ENCODE measurements around the gene ADGRL3. TPM values are rescaled to one million over a fixed set of nuclear protein-coding genes. Genes with fewer than 3 reads are reported as not detected.

ADGRL3 gene
- total and polyA plus RNA-seq, 4 donors: 0.07 to 1.7 (median 0.82) TPM

DNA sequence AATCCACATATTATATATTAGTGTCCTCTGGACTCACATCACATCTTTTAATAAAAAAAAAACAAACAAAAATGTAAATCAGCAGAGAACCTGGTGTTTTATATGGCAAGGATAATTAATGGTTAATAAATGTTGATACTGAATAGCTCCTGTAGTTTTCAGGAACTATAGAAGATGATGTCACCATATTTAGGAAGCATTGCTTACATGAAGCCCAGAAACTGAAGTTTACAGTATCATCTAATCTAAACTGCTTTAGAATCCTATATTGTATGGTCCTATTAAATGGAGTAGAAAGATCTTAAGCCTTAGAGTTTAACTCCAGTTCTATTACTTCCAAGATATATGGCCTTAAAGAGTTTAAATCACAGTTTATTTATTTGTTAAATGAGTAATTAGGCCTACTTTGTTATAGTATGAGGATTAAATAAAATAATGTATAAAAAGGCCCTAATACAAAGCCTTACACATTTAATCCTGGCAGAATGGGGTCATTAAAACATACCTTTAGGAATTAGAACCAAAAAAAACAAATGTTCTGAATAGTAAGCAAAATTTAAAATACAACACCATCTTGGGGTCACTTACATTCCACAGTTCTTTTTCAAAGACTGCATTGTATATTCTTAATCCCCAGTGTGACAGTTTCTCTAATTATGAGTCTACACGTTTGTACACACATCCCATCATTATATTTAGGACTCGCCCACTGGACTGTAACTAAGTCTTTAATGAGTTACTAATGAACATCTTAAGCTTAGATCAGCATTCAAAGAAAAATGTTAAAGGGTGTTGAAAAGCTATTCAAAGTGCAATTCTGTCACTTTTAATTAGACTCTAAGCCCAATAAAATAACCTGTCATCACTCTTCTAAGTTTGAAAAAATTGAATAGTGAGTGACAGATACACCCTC, 305.9 kb downstream of the ADGRL3 start:
- Histone ChIP-seq H3K9ac (ENCODE audit: low read depth in 1 of 2, low read length in 2 of 2) (no peak overlapping the region), H3K4me1 (ENCODE audit: control insufficient read depth in 4 of 4, insufficient read depth in 4 of 4, low read length in 3 of 4) (no peaks in the 10 kb centered on the region), H3K9me3 (ENCODE audit: control insufficient read depth in 4 of 4, low read length in 3 of 4) (peaks cover 0 to 3% (median 0%) of the 10 kb centered on the region in 4 donors), H3K4me3 (ENCODE audit: low read depth in 1 of 3, low read length in 3 of 3) (no peak overlapping the region), H3K27ac (ENCODE audit: low read depth in 1 of 2, low read length in 2 of 2) (no peak overlapping the region), H3K36me3 (ENCODE audit: control insufficient read depth in 4 of 4, insufficient read depth in 3 of 4, low read depth in 1 of 4, low read length in 3 of 4) (no peaks in the 10 kb centered on the region), H3K27me3 (ENCODE audit: control insufficient read depth in 4 of 4, insufficient read depth in 4 of 4, low read length in 3 of 4) (no peaks in the 10 kb centered on the region)
- no peak for DNase-seq (ENCODE audit: low spot score)
- TF ChIP-seq, protein P1, sequence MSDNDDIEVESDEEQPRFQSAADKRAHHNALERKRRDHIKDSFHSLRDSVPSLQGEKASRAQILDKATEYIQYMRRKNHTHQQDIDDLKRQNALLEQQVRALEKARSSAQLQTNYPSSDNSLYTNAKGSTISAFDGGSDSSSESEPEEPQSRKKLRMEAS (IDR thresholded peaks at IDR 0.05): no peak
- TF ChIP-seq SP1 (IDR thresholded peaks at IDR 0.05) (no peak), TAF1 (conservative IDR thresholded peaks at IDR 0.05) (no peak), HNF4G (IDR thresholded peaks at IDR 0.05) (no peak), EGR1 (IDR thresholded peaks at IDR 0.05; ENCODE audit: low read depth in 2 of 2) (no peak), HNF4A (conservative IDR thresholded peaks at IDR 0.05) (no peak), RXRA (IDR thresholded peaks at IDR 0.05) (no peak), FOXA2 (IDR thresholded peaks at IDR 0.05) (no peak), JUND (IDR thresholded peaks at IDR 0.05) (no peak), GABPA (IDR thresholded peaks at IDR 0.05 in 1 of 2, conservative IDR thresholded peaks at IDR 0.05 in 1 of 2) (no peak), RAD21 (IDR thresholded peaks at IDR 0.05) (no peak), FOXA1 (IDR thresholded peaks at IDR 0.05) (no peak), NR2F2 (IDR thresholded peaks at IDR 0.05) (no peak), YY1 (IDR thresholded peaks at IDR 0.05) (no peak)
- TF ChIP-seq, protein P2, sequence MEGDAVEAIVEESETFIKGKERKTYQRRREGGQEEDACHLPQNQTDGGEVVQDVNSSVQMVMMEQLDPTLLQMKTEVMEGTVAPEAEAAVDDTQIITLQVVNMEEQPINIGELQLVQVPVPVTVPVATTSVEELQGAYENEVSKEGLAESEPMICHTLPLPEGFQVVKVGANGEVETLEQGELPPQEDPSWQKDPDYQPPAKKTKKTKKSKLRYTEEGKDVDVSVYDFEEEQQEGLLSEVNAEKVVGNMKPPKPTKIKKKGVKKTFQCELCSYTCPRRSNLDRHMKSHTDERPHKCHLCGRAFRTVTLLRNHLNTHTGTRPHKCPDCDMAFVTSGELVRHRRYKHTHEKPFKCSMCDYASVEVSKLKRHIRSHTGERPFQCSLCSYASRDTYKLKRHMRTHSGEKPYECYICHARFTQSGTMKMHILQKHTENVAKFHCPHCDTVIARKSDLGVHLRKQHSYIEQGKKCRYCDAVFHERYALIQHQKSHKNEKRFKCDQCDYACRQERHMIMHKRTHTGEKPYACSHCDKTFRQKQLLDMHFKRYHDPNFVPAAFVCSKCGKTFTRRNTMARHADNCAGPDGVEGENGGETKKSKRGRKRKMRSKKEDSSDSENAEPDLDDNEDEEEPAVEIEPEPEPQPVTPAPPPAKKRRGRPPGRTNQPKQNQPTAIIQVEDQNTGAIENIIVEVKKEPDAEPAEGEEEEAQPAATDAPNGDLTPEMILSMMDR (IDR thresholded peaks at IDR 0.05; ENCODE audit: low read depth, low read length, missing input control): no peak
- TF ChIP-seq, protein P3, sequence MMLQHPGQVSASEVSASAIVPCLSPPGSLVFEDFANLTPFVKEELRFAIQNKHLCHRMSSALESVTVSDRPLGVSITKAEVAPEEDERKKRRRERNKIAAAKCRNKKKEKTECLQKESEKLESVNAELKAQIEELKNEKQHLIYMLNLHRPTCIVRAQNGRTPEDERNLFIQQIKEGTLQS (IDR thresholded peaks at IDR 0.05): no peak
- TF ChIP-seq, protein P4, sequence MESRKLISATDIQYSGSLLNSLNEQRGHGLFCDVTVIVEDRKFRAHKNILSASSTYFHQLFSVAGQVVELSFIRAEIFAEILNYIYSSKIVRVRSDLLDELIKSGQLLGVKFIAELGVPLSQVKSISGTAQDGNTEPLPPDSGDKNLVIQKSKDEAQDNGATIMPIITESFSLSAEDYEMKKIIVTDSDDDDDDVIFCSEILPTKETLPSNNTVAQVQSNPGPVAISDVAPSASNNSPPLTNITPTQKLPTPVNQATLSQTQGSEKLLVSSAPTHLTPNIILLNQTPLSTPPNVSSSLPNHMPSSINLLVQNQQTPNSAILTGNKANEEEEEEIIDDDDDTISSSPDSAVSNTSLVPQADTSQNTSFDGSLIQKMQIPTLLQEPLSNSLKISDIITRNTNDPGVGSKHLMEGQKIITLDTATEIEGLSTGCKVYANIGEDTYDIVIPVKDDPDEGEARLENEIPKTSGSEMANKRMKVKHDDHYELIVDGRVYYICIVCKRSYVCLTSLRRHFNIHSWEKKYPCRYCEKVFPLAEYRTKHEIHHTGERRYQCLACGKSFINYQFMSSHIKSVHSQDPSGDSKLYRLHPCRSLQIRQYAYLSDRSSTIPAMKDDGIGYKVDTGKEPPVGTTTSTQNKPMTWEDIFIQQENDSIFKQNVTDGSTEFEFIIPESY (IDR thresholded peaks at IDR 0.05): no peak
- TF ChIP-seq, protein P5, sequence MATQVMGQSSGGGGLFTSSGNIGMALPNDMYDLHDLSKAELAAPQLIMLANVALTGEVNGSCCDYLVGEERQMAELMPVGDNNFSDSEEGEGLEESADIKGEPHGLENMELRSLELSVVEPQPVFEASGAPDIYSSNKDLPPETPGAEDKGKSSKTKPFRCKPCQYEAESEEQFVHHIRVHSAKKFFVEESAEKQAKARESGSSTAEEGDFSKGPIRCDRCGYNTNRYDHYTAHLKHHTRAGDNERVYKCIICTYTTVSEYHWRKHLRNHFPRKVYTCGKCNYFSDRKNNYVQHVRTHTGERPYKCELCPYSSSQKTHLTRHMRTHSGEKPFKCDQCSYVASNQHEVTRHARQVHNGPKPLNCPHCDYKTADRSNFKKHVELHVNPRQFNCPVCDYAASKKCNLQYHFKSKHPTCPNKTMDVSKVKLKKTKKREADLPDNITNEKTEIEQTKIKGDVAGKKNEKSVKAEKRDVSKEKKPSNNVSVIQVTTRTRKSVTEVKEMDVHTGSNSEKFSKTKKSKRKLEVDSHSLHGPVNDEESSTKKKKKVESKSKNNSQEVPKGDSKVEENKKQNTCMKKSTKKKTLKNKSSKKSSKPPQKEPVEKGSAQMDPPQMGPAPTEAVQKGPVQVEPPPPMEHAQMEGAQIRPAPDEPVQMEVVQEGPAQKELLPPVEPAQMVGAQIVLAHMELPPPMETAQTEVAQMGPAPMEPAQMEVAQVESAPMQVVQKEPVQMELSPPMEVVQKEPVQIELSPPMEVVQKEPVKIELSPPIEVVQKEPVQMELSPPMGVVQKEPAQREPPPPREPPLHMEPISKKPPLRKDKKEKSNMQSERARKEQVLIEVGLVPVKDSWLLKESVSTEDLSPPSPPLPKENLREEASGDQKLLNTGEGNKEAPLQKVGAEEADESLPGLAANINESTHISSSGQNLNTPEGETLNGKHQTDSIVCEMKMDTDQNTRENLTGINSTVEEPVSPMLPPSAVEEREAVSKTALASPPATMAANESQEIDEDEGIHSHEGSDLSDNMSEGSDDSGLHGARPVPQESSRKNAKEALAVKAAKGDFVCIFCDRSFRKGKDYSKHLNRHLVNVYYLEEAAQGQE (IDR thresholded peaks at IDR 0.05): no peak
- WGBS: 75% methylated on average over 2 of the region's 2 CpGs

Data from liver (tissue), 9 donors.